Stimulated activated CD4-positive, alpha-beta T cell treated with anti-CD3 and anti-CD28 coated beads, Interleukin-2, amount 100 ng/mL, for 24 hours (primary cell): ENCODE measurements around the gene GRIK4.

Source experiments
- DNase-seq, 2 donors: peaks; one replicate each; pipeline ENCODE4 v3.0.0-alpha.2; 2020

Gene GRIK4

DNA sequence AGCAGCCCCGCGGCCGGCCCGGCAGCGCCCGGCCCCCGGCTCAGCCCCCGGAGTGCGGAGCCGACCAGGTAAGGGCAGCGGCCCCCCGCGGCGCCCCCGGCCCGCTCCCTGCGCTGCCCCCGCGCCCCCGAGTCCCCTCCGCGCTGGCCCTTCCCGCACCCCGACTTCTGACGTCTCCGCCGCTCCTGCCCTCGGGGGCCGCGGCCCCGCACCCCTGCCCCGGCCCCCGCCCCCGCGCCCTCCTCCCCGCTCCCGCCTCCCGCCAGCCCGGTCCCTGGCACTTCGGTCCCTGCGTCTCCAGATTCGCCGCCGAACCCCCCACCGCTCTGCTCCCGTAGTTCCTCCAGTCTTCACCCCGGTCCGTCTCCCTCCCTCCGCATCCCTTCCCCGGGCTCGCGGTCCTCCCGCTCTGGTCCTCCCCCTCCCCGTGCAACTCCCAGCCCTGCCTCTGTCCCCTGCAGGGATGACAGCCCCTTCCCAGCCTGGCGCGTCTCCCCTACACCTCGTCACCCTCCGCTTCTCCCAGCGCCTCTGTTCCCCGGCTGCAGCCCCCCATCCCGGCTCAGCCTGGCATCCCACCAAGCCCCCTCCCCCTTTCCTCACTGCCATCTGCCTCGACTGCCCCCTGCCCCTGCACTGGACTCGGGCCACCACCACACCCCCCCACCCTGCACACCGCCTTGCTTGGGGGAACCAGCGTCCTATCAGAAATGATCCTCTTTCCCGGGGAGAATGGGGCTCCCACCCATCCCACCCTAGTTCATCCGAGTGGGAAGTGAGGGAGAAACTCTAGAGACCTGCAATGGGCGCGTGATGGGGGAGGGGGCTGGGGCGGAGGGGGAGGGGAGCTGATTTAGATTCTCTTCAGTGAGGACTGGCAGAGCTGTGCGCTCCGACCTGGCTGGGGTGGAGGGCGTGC, 531 bp downstream of the GRIK4 start:
- no peak for DNase-seq

DNA sequence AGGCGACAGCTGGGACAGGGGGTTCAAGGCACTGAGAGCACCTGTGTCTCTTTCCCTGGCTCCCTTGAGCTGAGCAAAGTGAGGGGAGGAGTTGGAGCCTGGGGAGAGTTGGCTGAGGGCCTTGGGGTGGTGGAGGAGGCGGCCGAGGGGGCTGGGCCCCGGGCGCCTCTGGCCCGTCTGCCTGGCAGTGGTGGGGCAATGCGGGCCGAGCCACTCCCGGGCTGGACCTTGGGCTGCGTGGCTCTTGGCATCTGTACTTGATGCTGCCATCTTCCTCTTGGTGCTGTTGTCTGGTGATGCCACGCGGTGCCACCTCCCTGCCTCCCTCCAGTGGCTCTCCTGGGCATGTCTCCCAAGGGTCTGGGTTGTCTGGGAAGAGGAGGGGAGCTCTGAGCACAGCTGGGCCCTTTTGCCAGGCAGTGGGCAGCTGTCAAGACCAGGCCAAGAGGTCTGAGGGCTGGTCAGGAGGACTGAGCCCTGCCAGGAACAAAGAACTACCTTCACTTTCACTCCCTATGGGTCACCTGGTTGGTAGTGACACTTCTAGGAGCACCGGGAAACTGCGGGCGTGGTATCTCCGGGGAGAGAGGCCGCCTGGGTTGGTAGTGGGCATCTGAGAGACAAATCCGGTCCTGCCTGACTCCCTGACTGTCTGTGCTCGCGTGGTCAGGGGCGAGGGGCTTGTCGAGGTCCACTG, 1.3 kb downstream of the GRIK4 start:
- no peak for DNase-seq

DNA sequence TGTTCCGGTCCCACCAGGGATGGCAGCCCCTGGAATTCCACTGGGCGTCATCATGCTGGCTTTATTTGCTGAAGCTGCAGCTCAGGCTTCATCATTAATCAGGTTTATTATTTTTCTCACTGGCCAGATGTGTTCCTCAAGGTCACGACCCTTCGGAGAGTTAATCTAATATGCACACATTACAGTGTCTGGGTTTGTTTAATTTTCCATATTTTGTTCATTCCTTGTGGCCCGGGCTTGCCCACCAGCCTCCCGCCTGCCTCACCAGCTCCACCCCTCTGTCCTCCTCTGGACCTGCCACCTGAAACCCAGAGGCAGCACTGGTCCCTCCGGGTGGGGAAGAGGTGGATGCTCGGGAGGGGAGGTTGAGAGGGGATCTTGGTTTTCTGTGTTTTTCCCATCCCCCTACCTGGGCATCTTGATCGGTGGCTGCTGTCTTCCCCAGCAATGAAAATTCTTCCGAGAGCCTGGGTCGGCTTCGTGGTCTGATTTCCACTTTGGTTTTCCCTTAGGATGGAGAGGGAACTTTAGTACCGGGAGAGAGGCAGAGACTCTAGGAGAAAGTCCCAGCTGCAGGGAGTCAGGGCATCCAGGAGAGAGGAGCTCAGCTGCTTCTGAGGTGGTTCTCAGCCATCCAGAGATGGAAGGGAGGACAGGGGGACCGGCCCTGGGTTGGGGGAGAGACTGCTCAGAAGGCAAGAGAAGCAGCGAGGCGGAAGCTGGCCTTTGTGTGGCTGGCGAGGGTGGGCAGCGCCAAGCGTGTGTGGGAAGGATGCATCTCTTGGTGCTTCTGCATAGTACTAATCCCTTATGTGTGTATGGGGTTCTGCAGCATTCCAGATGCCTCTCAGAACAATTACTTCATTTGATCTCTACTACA, 2.1 kb downstream of the GRIK4 start:
- no peak for DNase-seq

DNA sequence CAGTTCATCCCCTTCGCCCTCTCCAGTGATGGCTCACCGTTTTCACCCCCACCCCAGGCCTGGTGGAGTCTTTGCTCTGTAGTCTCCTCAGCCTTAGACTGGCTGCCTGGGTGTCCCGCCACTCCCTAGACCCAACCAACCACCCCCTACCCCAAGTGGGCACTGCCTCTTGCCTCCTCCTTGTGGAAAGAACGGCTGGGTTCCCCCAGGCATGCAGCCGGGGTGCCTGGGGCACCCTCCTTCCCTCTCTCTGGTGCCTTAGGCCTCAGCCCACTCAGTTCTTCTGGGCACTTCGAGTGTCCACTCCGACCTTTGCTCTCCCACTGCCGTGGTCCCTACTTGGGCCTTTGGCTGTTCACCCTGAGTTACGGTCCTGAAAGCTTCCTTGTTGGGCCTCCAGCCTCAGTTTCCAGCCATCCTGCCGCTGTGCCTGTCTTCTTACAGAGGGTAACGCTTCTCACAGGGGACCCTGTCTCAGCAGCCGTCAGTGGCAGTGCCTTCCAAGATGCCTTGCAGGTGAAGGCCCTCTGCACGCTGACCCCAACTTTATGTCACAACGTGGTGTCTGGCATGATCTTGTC, 3.1 kb downstream of the GRIK4 start:
- no peak for DNase-seq

DNA sequence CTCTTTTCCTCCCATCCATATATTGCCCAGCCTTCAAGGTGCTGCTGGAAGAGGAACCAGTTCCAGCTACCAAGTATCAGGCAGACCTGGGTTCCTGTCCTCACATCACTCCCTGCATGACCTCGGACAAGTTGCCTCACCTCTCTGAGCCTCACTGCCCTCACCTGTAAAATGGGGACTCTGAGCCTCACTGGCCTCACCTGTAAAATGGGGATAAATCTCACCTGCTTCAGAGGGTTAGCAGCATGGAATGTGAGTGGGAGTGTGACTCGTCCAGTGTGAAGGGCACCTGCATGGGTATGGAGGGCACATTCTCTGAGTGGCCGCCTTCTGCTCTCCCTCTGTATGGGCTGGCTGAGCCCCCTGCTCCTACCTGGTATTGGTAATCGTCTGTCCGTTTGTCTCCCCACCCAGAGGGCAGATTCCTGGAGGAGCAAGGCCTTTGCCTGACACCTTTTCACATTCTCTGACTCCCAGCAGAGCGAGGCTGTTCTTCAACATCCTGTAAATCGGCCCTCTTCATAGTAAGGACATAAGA, 3.7 kb downstream of the GRIK4 start:
- DNase-seq = no peak

DNA sequence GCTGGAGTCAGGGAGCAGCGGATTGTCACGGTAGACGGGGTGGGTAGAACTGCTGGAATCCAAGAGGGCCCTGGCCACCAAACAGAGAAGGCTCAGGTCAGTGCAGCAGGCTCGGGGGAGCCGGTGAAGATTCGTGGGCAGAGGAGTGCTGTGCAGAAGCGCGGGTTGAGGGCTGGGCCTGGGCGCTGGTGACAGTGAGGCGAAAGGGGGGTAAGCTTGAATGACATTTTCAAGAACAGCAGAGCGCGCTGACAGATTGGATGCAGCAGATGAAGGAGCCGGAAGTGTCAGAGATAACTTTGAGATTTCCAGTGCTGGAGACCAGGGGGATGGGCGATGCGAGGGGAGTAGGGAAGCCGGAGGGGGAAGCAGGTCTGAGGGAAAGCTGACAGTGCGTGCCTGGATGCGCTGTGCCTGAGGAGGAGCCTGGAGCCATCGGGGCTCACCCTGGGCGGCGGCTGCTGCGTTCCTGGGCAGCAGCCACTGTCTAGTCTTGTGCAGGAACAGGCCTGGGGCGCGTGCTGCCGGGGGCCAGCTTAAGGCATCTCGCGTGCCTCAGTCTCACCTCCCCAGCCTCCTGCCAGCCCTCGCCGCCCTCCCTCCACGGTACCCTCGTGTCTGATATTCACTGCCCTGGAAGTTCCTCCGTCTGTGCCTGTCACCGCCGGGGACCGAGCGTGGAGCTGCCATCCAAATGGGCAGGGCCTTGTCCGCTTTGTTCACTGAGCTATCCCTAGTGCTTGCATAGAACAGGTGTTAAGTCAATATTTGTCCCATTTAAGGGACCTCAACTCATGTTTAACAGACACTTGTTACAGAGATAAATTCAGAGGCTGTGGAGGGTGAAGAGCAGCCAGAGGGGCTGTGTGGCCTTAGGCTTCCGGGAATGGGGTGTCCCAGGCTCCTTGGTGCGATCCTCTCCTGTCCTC, 5.2 kb downstream of the GRIK4 start:
- no peak for DNase-seq

DNA sequence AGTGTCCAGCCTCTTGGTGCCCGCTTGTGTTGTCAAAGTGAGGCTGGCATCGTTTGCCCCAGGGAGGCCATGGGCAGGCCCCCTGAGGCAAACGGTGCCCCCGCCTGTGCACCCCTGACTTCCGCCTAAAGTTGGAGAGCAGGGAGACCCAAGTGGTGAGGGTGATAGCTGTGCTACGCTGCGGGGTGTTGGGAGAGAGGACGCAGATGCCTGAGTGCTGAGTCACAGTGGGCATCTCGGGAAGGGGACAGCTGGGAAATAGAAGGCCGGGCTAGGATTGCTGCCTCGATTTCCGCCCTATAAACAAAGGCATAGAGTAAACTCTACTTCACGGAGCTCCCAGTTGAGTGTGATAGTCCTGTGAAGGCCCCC, 5.8 kb downstream of the GRIK4 start:
- DNase-seq = no peak

DNA sequence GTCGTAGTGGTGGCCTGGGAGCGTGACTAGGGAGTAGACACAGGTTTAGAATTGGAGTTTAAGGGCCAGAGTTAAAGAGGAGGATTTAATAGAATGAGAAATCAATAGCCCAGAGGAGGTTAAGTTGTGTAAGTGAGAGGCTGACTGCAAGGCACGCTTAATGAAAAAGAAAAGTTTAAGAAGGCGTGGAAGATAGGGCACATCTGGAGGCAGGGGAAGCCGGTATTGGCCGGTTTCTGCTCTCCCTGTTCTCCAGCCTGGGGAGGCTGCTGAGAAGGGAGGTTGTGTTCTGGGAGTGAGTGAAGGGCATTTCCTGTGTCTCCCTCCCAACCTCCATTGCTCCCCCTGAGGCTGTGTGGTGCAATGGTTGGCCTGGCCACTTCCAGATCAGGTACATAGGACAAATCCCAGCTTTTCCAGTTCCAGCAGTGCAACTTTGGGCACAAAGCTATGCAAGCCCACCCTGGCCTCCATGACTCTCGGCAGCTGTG, 6.3 kb downstream of the GRIK4 start:
- no peak for DNase-seq

DNA sequence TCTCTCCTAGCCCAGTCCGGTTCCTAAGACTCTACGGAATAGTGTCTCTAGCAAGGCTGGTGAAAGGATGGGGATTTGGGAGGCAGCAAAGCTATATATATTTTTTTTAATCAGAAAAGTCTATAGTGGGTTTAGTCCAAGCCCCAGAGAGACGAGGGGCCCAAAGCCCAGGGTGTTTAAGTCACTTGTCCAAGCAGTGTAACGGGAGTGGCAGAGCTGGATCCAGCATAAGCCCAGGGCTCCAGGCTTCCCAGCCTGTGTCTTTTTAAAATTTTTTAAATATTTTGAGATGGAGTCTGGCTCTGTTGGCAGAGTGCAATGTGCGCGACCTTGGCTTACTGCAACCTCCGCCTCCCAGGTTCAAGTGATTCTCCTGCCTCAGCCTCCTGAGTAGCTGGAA, 6.8 kb downstream of the GRIK4 start:
- DNase-seq = no peak

DNA sequence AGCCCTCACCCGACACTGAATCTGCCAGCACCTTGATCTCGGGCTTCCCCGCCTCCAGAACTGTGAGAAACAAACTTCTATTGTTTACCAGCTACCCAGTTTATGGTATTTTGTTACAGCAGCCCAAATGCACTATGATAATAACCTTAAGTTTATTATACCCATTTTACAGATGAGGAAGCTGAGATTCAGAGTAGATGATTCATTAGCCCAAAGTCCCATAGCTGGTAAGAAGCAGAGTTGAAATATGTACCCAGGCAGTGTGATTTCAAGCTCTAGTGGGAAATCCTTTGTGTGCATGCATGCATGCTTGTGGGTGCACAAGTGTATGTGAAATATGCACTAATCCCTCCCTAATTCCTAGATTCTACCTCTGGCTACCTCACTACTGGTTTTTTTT, 7.9 kb downstream of the GRIK4 start:
- no peak for DNase-seq

DNA sequence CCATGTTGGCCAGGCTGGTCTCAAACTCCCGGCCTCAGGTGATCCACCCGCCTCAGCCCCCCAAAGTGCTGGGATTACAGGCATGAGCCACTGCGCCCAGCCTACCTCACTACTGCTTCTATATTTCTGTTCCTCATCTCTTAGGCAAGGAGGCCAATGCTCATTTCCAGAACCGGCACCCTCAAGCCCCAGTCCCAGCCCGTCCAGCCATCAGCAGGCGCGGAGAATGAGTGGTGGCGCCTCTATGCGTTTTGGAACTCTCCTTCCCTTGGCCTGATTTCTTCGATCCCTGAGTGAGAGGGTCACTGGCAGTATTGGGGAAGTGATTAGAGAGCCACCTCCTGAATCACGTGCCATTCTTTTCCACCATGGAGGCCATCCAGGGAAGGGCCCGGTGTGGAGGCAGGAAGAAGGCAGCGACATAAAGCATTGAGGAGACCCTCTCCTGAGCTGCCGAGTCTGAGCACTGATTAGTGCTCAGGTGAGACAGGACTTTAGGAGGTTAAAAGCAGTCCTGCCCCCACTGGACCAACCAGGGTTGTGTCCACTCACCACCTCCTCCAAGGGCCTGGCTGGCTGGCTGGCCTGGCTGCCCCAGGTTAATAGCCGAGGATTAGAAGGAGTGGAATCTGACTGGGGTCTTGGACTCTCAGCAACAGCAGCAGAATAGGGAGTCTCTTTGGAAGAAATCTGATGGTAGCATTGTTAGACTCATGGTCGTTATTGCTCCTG, 8.7 kb downstream of the GRIK4 start:
- DNase-seq = no peak

DNA sequence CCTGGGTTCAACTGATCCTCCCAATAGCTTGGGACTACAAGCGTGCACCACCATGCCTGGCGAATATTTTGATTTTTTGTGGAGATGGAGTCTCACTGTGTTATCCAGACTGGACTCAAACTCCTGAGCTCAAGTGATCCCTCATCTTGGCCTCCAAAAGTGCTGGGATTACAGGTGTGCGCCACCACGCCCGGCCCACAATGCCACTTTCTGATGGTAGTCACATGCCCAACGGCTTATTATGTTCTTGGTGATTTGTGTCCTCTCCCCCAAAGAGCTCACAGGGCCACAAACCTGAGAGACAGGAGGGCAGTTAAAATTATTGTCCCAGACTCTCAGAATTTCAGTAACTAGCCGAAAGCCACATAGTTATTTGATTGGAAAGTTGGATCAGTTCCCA, 9.6 kb downstream of the GRIK4 start:
- DNase-seq = no peak

DNA sequence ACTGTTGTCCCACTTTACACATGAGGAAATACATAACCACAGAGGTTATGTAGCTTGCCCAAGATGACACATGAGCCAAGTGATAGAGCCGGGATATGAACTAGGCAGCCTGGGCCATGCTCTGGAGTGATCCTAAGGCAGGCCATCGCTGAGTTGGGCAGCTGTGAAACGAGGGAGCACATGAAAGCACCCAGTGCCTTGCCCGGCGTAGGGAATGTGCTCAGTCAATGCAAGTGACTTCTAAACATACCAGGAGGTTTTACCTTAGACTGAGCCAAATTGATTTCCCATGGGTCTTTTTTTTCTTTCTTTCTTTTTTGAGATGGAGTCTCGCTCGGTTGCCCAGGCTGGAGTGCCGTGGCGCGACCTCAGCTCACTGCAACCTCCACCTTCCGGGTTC, 10.5 kb downstream of the GRIK4 start:
- DNase-seq = no peak

DNA sequence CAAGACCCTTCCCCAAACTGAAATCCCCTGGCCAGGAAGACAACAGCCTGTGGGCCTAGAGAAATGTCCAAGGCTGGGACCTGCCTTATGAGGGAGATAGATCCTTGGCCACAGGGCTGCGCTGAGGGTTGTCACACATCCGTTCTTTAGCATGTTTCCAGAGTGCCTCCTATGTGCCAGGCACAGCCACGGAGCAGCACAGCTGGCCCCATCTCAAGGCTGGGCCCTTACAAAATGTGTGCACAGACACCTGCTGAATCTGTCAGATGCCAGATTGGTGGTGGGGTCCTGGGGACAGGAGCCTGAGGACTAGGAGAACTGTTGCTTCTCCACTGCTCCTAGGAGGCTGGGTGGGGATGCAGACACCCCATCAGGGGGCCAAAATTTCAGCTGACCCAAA, 11.2 kb downstream of the GRIK4 start:
- no peak for DNase-seq

DNA sequence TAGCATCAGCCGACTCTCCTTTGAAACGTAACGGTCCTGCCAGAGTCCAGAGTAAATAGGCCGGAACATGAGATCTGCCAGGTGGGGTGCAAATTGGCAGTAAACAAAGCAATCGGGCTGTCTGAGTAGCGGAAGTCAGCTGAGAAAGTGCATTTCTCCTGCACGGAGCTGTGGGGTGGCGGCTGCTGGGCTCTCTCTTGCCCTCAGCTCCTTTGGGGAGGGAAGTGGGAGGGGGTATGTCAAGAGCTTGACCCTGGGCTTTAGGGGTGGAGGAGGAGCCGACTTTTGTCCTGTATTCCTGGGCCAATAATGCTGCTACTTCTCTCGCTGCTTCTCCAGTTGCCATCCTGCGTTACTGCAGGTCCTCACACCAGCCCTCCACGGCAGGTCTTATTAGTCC, 11.6 kb downstream of the GRIK4 start:
- DNase-seq = no peak

DNA sequence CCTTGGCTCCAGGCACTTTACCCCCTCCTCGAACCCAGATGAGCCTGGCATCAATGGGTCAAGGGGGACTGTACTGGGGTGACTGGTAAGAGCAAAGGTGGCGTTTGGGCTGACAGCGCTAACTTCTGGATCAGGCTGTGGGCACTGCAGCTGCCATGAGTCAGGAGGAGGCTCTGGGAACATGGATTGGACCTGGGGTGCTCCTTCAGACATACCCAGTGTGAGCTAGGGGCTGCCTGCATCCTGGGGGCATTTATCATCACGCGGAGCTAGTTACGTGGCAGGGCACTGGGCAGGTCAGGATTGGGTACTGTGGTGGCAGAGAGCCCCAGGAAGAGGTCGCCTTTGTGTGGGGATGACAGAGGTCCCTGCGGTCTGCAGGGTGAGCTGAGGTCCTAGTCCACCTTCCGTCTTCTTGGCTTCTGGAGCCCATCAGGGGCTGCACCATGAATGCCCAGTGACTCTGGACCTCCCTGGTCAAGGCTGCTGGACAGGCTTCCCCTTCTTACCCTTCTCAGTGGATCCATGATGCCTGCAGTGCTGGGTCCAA, 13.1 kb downstream of the GRIK4 start:
- DNase-seq = no peak

DNA sequence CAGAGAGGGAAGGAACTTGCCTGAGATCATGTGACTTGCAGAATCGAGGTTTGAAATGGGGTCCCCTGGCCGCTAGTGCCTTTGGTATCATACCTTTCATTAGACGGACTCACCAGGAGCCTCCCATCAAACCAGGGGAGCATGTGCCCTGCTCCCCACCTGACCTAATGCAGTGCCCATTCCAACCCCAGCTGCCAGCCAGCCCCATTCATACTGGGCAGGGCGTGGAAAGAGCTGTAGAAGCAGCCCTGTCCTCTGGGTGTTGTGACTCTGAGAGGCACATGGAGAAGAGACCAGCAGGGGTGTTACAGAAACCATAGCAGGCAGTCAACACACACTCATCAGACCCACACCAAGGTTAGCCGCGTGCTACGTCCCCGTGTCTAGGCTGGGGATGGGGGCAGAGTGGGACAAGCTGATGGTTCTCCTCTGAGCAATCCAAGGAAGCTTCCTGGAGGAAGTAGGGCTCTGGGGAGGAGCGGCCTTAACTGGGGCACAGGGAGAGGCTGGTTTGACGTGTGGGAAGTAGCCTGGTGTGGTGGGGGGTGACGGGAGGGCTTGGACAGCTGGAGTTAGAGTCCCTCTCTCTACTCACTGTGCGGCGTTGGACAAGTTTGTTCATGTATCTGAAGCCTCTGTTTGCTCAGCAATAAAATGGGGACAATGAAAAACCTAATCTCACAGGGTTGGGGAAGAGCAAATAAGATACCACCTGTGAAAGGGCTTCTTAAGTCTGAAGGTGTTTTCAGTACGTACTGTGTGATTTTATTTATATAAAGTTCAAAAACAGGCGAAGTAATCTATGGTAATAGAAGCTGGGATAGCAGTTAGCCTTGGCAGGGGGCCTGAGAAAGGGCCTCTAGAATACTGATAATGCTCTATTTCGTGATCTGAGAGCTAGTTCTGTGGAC, 14.0 kb downstream of the GRIK4 start:
- DNase-seq = no peak

DNA sequence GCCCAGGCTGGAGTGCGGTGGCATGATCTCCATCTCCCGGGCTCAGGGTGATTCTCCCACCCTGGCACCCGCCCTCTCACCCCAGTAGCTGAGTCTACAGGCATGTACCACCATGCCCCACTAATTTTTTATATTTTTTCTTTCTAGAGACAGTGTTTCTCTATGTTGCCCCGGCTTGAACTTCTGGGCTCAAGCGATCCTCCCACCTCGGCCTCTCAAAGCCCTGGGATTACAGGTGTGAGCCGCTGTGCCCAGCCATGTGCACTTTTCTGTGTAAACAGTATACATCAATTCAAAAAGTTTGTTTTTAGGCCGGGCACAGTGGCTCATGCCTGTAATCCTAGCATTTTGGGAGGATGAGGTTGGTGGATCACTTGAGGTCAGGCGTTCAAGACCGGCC, 14.7 kb downstream of the GRIK4 start:
- no peak for DNase-seq

DNA sequence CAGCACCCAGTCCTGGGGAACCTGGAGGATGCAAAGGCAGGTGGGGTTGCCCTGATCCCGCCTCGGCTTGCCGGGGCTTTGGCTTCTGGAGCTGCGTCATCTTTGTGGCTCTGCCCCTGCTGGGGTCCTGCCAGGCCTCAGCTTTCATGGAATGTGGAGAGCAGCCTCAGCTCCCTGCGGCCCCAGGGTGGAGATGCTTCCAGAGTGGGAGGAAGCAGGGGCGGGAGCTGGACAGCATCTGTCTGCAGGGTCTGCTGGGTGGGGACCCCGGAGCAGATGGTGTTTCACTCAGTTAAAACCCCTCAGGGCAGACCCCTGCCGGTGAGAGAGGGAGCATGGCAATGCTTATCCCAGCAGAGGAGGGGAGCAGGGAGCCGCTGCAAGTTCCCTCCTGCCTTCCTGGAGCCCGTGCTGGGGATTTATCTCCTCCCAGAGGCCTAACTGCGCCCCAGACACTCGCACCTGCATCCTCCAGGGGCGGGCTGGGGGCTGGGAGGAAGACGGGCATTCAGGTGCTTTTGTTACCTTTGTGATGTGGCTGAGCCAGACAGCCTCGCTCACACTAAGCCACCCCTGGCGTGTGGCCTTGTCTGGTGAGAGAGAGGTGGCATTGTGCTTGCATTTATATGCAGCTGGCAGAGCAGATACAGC, 15.7 kb downstream of the GRIK4 start:
- DNase-seq = no peak
